SKM-1 treated with dmso at 0.1 percent for 144 hours (cell line): ENCODE data around the gene SLC7A10.

Experiments
- DNase-seq: peaks from one replicate; lab custom pipeline; 2025; ENCODE audit not compliant: unreplicated experiment; lab: John Stamatoyannopoulos, UW

Gene SLC7A10

DNA sequence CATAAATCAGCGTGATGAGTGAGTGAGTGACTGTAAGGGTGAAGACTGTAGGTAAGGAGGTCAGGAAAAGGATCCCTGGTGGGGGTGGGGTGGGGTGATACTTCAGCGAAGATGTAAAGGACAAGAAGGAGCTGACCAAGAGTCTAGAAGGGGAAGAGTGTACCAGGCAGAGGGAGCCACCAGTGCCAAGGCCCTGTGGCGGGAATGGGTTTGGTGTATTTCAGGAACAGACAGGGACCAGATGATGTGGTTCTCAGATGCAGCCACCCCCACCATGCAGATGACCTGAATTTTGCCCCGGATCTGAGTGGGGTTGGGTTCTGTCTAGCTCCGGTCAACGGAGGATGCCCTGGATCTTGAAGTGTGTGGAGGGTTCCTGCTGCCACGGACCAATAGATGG lies 30.1 kb upstream of the SLC7A10 start:
- no peak for DNase-seq

DNA sequence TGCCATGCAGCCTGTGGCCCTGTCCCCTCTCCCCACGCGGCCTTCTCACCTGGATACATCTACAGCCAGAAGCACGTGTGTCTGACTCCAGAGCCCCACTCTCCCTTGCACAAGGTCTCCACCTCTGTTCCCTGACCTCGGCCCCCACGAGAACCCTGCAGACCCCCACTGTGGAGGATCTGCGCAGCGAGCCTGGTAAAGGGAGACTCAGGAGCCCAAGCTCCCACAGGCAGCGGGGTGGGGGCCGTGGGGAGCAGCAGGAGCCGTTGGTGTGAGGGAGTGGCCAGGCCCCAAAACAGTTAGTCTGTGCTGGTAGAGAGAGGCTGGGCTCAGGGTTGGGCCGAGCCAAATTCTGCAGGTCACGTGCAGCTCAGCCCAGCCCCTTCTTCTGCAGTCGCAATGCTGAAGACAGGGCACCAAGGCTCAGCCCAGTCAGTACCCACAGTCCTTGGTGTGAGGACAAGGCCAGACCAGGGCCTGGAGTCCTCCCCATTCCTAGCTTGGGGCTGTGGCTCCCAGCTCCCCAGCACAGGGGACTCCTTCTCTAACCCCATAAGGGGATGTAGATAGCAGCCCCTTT lies 28.7 kb upstream of the SLC7A10 start:
- DNase-seq = no peak

DNA sequence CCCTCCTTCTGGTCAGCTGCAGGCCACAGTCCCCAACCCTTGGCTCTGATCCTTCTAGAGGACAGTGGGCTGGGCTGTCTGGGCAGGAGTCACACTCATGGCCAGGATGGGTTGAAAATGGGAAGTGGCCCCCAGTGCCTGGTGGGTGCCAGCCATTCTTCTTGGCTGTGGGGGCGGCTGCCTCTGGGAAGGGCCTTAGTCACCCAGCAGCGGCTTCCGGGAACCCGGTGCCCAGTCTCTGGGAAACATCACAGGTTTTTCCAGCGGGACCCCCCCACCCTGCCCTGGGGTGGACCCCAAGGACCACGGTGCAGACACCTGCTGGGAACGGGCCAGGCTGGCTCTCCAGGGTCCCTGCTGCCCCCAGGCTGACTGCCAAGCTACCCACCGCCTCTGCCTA lies 27.3 kb upstream of the SLC7A10 start:
- DNase-seq = no peak

DNA sequence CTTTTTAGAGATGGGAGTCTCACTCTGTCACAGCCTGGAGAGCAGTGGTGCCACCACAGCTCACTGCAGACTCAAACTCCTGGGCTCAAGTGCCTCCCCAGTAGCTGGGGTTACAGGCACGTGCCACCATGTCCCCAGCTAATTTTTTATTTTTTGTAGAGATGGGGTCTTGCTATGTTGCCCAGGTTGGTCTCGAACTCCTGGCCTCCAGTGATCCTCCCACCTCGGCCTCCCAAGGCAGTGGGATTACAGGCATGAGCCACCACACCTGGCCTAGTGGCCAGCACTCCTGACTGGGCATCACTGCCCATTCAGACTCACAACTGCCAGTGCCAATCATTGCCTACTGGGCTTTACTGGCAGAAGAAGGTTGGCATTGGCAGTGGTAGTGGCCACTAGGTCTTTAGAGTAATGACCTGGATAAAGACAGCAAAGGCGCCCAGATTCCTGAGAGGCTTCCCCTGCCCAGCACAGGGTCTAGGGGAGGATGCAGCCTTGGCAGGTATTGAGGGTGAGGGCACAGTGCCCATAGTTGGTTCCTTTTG lies 26.8 kb upstream of the SLC7A10 start:
- no peak for DNase-seq

DNA sequence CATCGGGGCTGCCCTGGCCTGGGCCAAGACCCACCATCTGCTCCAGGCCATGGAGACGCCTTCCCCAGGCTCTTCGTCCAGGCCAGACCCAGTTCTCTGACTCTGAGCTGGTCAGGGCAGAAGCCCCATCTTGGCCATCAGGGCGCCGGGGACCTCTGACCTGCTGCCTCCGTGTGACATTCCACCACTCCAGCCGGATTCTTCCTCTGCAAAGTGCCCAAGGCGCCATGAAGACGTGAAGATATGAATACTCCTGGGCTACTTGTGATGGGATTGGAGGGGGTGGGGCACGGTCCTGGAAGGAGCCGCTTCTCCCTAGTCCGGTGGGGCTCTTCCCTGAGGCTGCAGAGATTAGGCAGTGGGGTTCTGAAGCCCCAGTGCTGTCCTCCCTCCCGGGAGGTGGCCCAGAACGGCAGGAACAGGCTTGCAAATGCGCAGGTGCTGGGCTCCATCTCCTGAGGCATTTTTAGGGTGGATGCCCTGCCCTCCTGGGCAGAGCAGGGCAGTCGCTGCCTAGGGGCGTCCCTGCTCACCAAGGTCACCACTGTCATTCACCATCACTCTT lies 26.0 kb upstream of the SLC7A10 start:
- no peak for DNase-seq

DNA sequence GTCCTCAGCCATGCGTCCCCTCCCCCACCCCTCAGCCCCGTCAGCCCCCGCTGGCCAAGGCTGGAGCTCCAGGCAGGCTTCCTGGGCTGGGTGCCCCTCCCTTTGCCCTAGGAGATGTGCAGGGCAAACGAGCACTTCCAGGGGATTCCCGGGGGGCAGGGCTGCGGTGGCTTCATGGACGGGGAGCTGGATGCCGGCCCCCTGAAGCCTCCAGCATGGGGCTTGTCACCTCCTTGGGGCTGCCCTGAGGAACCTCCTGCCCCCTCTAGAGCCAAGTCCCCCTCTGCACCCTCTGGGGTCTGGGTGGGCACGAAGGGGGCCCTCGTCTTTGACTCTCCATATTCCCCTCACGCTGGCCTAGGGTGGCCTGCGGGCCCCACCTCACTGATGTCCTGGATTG lies 25.4 kb upstream of the SLC7A10 start:
- DNase-seq = no peak

DNA sequence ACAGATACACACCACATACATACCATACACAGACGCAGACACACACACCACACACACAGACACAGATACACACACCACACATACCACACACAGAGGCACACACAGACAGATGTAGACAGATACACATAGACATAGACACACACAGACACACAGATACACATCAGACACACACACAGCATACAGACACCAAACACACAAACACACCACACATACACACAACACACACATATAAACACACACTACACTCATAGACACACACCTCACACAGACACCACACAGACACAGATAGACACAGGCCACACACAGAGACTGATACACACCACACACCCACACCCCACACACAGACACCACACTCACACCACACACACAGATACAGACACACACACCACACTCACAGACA lies 24.9 kb upstream of the SLC7A10 start:
- no peak for DNase-seq

DNA sequence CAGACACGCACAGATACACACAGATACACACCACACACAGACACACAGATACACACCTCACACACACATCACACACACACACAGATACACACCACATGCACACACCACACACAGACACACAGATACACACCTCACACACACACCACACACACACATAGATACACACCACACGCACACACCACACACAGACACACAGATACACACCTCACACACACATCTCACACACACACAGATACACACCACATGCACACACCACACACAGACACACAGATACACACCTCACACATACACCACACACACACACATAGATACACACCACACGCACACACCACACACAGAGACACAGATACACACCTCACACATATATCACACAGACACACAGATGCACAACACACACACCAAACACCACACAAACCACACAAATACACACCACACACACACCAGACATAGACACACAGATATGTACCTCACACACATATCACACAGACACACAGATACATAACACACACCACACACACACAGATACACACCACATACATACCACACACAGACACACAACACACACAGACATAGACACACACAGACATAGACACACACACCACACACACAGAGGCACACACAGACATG lies 24.2 kb upstream of the SLC7A10 start:
- no peak for DNase-seq

DNA sequence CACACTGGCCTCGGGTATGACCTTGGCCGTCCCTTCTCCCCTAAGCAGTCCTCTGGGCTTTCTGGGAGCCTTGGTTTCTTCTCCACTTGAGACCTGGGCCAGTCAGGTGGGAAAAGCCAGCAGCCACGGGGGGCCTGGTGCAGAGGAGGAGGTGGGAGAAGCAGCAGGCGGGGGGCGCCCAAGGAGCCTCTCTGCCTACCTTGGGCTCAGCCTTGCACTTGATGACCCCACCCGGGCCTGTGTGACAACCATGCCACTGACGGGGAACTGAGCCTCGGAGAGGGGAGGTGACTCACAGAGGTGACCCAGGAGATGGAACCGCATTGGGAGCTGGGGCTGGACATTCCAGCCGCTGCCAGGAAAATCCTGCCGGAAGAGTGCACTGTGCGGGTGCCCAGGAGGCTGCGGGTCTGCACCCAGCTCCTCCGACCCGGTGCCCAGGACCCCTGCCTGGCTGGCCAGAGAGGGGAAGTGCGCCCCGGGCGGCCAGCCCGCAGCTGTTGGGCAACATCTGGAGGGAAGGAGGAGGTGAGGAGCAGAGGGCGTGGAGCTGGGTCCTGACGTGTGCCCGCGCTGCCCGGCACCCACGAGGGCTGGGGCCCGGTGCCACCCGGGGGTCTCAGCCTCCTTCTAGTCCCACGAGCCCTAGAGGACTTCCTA lies 23.4 kb upstream of the SLC7A10 start:
- DNase-seq = peak; percentile 86

DNA sequence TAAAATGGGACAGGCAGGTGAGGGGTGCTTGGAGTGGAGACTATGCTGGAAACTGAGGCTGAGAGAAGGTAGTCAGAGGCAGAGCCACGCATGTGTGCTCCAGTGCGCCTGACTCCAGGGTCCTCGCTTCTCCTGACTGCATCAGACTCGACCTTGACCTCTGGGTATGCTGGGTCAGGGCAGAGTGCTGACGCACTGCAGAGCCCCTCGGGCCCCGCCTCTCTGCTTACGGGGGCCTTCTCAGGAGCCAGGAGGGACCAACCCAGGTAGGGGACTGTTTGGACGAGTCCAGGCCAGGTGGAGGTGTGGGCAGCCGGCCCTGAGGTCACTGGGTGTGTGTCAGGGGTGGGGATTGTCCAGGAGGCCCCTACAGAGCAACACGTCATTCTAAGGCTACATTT lies 22.9 kb upstream of the SLC7A10 start:
- no peak for DNase-seq

DNA sequence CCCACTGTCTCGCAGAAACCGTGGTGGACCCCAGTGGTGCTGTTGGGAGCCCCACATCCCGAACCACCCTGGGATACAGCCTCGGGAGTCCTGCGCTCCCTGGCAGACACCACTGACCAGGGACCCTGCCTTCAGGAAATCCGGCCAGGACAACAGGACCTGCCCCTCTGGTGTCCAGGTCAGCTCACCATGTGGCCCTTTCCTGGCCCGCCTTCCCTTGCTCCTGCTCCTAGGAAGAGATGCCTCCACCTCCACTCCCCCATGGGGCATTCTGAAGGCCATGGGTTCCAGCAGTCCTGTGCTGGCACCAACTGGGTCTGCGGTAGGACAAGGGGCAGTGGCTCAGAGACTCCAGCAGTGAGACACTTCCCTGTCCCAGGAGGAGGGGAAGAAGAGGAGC lies 22.5 kb upstream of the SLC7A10 start:
- no peak for DNase-seq

DNA sequence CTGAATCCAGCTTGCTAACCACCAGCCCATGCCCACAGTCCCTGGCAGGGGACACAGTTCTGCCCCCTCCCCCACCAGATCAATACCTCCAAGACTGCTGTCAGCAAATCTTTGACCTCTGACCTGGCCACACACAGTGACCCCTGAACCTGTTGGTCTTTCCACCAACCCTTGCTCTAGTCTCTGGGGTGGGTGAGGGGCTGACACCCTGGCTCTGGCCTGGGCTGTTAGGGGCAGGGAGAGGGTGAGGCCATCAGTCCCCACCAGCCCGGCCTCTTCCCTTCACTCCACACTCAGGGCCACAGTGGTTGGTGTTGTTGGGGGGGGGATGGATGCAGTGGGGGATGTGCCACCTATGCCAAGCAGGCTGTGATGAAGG lies 21.8 kb upstream of the SLC7A10 start:
- DNase-seq = no peak

DNA sequence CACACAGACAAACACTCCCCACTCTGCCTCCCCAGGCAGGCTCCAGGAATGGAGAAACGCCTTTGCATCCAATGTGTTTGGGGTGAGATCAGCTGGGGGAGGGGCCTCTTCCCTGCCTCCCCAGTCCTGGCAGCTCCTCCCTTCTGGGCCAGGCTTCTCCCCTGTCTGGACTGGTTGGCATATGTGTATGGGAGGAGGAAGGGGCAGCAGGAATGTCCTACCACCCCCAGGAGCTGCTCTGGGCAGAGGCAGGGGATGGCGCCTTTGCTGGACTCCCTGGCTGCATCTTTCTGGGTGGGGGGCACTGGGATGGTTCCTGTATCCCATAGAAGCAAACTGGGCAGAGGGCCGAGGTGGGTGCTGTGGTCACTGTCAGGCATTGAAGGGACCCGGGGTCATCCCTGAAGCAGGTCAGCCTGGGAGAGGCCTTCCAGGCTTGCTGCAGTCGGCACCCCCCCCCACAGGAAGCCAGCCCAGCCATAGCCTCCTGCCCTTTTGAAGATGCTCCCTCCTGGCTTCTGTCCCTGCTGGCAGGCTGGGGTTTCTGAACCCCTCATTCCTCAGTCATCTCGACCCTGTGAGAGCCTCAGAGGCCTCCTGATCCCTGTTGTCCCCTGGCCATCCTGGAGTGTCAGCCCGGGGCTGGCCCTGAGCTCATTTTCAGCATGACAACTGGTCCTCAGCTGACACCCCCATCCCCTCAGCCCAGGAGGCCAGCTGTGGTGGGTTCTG lies 21.2 kb upstream of the SLC7A10 start:
- DNase-seq = no peak

DNA sequence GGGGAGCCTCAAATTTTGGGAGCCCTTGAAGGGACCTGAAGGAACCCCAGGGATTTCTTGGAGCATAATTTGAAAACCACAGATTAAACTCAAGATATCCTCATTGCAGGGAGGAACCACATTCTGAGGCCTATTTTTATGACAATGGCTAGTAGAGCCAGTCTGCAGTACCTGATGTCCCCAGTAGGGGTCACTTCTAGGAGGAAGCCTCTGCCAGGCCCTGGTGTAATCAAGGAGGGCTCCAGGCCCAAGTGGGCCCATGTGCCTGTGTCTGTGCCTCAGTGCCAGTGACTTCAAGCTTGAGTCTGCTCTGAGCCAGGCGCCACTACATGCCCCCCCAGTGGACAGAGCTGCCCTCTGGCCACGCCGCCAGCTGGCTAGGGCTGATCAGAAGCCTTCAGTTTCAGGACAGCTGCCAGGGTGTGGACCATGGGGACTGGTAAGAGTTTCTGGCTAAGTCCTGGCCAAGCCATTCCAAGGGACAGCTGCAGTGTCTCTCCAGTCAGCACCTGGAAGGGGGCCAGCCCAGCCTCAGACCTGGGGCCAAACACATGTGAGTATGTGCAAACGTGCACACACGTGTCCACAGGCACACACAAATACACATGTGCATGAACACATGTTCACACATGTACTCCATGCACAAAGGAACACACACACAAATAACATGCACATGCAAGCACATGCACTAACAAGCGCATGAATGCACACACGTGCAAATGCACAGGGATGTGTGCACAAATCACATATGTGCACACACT lies 20.5 kb upstream of the SLC7A10 start:
- DNase-seq = no peak

DNA sequence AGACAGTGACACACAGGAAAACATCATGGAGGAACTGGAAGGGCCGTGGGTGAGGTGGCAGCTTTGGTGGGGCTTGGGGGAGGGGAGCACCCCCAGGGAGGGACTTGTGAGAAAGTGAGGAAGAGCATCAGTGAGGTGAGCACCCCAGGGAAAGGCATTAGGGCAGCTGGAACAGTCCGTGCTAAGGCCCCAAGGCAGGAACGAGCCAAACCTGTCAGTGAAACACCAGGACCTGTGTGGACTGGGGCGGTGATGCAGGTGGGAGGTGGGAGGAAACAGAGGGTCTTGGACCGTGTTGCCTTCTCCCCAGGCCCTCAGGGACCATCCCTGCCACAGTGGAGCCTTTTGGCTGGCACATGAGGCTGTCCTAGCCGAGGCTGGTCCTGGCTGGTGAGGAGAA lies 17.3 kb upstream of the SLC7A10 start:
- DNase-seq = no peak

DNA sequence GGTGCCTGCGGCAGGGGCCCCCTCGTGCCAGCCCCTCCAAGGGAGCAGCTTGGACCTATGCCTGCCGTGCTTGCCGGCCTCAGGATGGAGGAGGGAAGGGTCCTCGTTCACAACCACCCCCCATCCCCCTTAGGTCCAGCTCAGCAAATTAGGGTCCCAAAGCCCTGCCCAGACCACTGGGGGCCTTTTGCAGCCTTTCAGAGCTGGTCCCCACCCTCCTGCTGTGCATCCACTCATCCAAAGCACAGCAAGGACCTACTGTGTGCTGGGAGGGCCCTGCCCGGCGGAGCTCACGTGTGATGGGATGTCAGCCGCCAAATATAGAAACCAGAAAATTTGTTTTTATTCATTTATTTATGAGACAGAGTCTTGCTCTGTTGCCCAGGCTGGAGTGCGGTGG lies 16.5 kb upstream of the SLC7A10 start:
- no peak for DNase-seq

DNA sequence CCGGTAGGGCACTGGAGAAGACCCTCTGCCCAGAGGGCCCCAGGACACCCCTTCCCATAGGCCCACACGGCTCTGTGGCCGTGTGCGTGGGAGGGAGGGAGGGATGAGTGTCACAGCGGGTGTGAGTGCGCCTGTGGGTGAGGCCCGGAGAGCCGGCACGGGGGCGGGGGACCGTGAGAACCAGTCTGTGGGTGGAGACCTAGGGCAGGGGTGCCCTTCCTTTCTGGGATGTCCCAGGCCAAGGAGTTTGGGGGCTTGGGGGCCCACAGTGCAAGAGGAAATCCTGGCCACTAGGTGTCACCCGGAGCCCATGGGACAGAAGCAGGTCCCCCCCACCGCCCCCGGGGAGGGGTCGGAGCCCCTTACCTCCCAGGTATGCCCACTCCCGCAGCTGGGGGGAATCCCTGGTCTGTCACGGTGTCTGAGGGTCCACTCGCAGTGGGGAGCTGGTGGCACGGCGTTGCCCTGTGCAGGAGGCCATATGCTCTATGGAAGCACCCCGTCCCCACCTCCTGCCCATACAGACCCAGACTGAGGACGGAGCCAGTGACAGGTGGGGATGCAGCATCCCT lies 16.0 kb upstream of the SLC7A10 start:
- DNase-seq = no peak

DNA sequence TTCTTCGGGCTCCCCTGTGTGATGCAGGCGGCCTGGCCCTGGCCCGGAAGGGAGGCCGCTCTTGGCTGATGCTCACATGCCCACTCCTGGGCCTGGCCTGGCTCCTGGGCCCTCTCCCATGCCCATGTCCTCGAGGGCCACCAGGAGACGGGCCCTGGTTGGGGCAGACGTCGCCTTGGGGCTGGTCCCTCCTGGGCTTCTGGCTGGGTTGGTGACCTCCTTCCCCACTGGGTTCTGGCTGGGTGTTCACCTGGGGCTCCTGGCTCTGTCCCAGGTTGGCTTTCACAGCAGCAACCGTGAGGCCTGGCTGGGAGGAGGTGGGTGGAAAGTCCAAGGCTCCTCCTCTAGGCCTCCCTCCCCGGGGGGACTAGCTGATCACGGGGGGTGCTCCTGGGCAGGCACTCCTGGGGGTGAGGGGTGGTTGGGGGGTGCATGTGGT lies 15.5 kb upstream of the SLC7A10 start:
- no peak for DNase-seq

DNA sequence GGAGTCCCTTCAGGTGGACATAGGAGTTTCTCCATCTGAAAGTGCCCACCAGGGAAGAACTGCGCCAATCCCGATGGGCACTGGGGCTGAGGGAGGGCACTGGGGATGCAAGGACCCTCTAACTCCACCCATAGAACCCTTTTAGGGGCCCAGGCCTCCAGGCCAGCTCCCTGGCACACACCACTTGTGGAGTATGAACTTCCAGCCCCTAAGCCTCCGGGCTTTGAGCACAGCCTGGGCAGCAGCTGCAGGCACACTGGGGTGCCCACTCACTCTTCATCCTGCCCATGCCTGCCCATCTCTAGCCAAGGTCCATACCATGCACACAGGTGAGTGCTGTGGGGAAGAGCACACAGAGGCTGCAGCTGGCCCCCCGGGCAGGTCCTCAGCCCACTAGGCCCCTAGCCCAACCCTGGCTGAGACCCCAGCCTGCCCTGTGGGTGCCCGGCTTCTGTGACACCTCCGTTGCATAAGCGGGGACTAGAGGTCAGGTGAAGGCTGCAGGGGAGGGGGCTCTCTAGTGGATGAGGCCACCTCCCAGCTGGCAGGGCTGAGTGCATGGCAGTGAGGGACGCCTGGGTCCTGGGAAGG lies 14.6 kb upstream of the SLC7A10 start:
- no peak for DNase-seq
